ENCODE results near the gene PEAR1.

Gene PEAR1

GRCh38 chr1:156885314-156885713 lies 8.2 kb upstream of the PEAR1 start:
- Mint-ChIP-seq H3K9me3 (no peaks in the 10 kb centered on the region), H3K4me3 (no peak overlapping the region), H3K27me3 (ENCODE audit: low read depth) (peaks cover 37% of the 10 kb centered on the region), H3K4me1 (peaks cover 63% of the 10 kb centered on the region), H3K36me3 (ENCODE audit: low read depth) (no peaks in the 10 kb centered on the region), H3K27ac (peak overlapping the region in 2 of 3 experiments; percentile 25 to 68)
- TF ChIP-seq CTCF (IDR thresholded peaks at IDR 0.05; ENCODE audit: unreplicated experiment in 3 of 3), result no peak

DNA sequence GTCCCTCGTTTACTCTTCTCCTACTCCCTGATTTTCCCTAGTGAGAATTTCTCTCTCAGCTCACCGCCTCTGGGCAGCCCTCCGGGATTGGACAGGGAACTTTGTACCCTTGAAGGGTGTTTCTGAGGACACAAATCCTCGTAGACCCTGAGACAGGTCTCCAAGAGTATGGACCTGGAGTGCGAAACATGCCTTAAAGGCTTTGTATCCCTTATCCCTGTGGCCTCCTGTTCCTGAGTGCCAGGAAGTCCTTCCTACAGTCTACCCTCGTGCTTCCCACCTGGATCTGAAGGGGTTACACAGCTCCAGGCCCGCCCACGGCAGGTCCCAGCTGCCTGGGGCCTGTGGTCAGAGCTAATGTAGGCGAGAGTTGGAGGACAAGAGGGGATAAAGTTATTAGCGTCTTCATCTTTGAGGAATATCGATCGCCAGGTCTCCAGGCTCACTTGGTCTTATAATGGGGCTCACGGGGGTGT lies 7.6 kb upstream of the PEAR1 start:
- Mint-ChIP-seq H3K36me3 (ENCODE audit: low read depth) (no peaks in the 10 kb centered on the region), H3K4me3 (peak overlapping the region in 1 of 3 experiments; percentile 3), H3K4me1 (peaks cover 62% of the 10 kb centered on the region), H3K27ac (peak overlapping the region; percentile 58 to 89 (median 75)), H3K9me3 (no peaks in the 10 kb centered on the region), H3K27me3 (ENCODE audit: low read depth) (peaks cover 38% of the 10 kb centered on the region)
- no peak for TF ChIP-seq CTCF (IDR thresholded peaks at IDR 0.05; ENCODE audit: unreplicated experiment in 3 of 3)

GRCh38 chr1:156886583-156887281 lies 6.8 kb upstream of the PEAR1 start:
- no peaks in the 10 kb centered on the region for H3K36me3 Mint-ChIP-seq (ENCODE audit: low read depth)
- peaks cover 58% of the 10 kb centered on the region for H3K4me1 Mint-ChIP-seq
- no peak for TF ChIP-seq CTCF (IDR thresholded peaks at IDR 0.05; ENCODE audit: unreplicated experiment in 3 of 3)
- H3K9me3 Mint-ChIP-seq, result no peaks in the 10 kb centered on the region
- peak overlapping the region in 2 of 3 experiments; percentile 18 to 38 for H3K4me3 Mint-ChIP-seq
- H3K27me3 Mint-ChIP-seq (ENCODE audit: low read depth), result peaks cover 41% of the 10 kb centered on the region
- H3K27ac Mint-ChIP-seq, result peak overlapping the region; percentile 58 to 89 (median 75)

- TF ChIP-seq CTCF (IDR thresholded peaks at IDR 0.05; ENCODE audit: unreplicated experiment in 3 of 3), result no peak
- Mint-ChIP-seq H3K27me3 (ENCODE audit: low read depth) (peaks cover 47% of the 10 kb centered on the region), H3K4me3 (peak overlapping the region in 1 of 3 experiments; percentile 42), H3K4me1 (peaks cover 58% of the 10 kb centered on the region), H3K36me3 (ENCODE audit: low read depth) (no peaks in the 10 kb centered on the region), H3K9me3 (no peaks in the 10 kb centered on the region), H3K27ac (peak overlapping the region; percentile 66 to 84 (median 75))
Measured at GRCh38 chr1:156887317-156887716, 6.2 kb upstream of the PEAR1 start.

GRCh38 chr1:156887734-156888133 lies 5.8 kb upstream of the PEAR1 start:
- TF ChIP-seq CTCF (IDR thresholded peaks at IDR 0.05; ENCODE audit: unreplicated experiment in 3 of 3), result no peak
- H3K27me3 Mint-ChIP-seq (ENCODE audit: low read depth), result peaks cover 50% of the 10 kb centered on the region
- no peaks in the 10 kb centered on the region for H3K9me3 Mint-ChIP-seq
- H3K4me1 Mint-ChIP-seq, result peaks cover 58% of the 10 kb centered on the region
- H3K4me3 Mint-ChIP-seq, result peak overlapping the region in 1 of 3 experiments; percentile 22
- H3K27ac Mint-ChIP-seq, result peak overlapping the region in 1 of 3 experiments; percentile 75
- no peaks in the 10 kb centered on the region for H3K36me3 Mint-ChIP-seq (ENCODE audit: low read depth)

Data from nephron (organoid).